ENCODE data around the gene PCYT1B.

DNA sequence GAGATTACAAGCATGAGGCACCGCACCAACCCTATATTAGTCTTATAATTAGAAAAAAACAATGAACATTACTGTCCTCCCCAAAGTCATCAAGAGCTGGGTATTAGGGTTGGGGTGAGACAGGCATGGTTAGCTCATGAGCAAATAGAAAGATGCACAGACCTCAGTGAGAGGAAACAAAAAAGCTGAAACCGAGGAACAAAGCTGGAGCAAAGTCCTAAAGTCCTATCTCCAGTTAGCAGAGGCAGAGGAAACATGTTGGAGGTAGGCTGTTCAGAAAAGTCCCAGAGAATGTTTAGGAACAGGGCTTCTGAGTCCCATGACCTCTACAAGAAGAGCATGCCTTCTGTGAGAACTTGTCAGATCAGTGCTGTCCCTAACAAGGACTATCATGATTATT lies 4.6 kb upstream of the PCYT1B start:
- TF ChIP-seq, protein P1, sequence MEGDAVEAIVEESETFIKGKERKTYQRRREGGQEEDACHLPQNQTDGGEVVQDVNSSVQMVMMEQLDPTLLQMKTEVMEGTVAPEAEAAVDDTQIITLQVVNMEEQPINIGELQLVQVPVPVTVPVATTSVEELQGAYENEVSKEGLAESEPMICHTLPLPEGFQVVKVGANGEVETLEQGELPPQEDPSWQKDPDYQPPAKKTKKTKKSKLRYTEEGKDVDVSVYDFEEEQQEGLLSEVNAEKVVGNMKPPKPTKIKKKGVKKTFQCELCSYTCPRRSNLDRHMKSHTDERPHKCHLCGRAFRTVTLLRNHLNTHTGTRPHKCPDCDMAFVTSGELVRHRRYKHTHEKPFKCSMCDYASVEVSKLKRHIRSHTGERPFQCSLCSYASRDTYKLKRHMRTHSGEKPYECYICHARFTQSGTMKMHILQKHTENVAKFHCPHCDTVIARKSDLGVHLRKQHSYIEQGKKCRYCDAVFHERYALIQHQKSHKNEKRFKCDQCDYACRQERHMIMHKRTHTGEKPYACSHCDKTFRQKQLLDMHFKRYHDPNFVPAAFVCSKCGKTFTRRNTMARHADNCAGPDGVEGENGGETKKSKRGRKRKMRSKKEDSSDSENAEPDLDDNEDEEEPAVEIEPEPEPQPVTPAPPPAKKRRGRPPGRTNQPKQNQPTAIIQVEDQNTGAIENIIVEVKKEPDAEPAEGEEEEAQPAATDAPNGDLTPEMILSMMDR (IDR thresholded peaks at IDR 0.05; ENCODE audit: low read depth, low read length), result no peak
- TF ChIP-seq EZH2phosphoT487 (IDR thresholded peaks at IDR 0.05; ENCODE audit: low read depth), result no peak
